WTC11 (cell line): ENCODE data around the gene PRTN3.

Experiments
- CBFB ChIP-seq: sonication (generic); formaldehyde crosslinking; IDR thresholded peaks from 2 replicates; pipeline ENCODE4 v1.8.1; 2022; ENCODE audit warnings: mild to moderate bottlenecking, low read depth, missing genetic modification reagents
- FOXJ3 ChIP-seq: sonication (generic); formaldehyde crosslinking; IDR thresholded peaks from 2 replicates; pipeline ENCODE4 v1.9.0; 2021; ENCODE audit warnings: missing genetic modification reagents, mild to moderate bottlenecking, borderline replicate concordance
- KAT7 ChIP-seq: sonication (generic); formaldehyde crosslinking; IDR thresholded peaks from 2 replicates; pipeline ENCODE4 v1.8.1; 2023; ENCODE audit warnings: missing genetic modification reagents, mild to moderate bottlenecking, borderline replicate concordance
- NFYB ChIP-seq: sonication (generic); formaldehyde crosslinking; conservative IDR thresholded peaks from 2 replicates; pipeline ENCODE4 v1.8.0; 2022; ENCODE audit warnings: low read depth, missing genetic modification reagents
- NR2C2 ChIP-seq: sonication (generic); formaldehyde crosslinking; IDR thresholded peaks from 2 replicates; pipeline ENCODE4 v1.8.0; 2022; ENCODE audit warnings: mild to moderate bottlenecking, missing genetic modification reagents
- RELA ChIP-seq: sonication (generic); formaldehyde crosslinking; IDR thresholded peaks from 2 replicates; pipeline ENCODE4 v1.8.1; 2022; ENCODE audit warnings: missing genetic modification reagents, mild to moderate bottlenecking, borderline replicate concordance
- SMAD3 ChIP-seq: sonication (generic); formaldehyde crosslinking; IDR thresholded peaks from 2 replicates; pipeline ENCODE4 v1.8.0; 2022; ENCODE audit warnings: missing genetic modification reagents, mild to moderate bottlenecking, borderline replicate concordance
- SP1 ChIP-seq: sonication (generic); formaldehyde crosslinking; conservative IDR thresholded peaks from 2 replicates; pipeline ENCODE4 v1.8.1; 2022; ENCODE audit warnings: missing genetic modification reagents
- USF2 ChIP-seq: sonication (generic); formaldehyde crosslinking; IDR thresholded peaks from 2 replicates; pipeline ENCODE4 v1.8.1; 2023; ENCODE audit warnings: mild to moderate bottlenecking, missing genetic modification reagents, moderate library complexity
- ZNF396 ChIP-seq: fragments of 250-450 bp; sonication (Bioruptor Pico); IDR thresholded peaks from 2 replicates; pipeline ENCODE4 v1.8.0; 2021; ENCODE audit warnings: mild to moderate bottlenecking, moderate library complexity, borderline replicate concordance
- ZNF416 ChIP-seq: fragments of 250-450 bp; sonication (Bioruptor Pico); IDR thresholded peaks from 2 replicates; pipeline ENCODE4 v1.9.0; 2021; ENCODE audit warnings: mild to moderate bottlenecking, inconsistent platforms
- TF ChIP-seq, protein P1 (sequence below): fragments of 200-600 bp; IDR thresholded peaks from 2 replicates; pipeline ENCODE4 v1.8.0; 2022; ENCODE audit warnings: antibody characterized with exemption
- TF ChIP-seq, protein P2 (sequence below): sonication (generic); formaldehyde crosslinking; conservative IDR thresholded peaks from 2 replicates; pipeline ENCODE4 v1.8.1; 2023; ENCODE audit warnings: mild to moderate bottlenecking, low read depth, missing genetic modification reagents, moderate library complexity
- TF ChIP-seq, protein P3 (sequence below): fragments of 250-450 bp; sonication (Bioruptor Pico); IDR thresholded peaks from 2 replicates; pipeline ENCODE4 v1.9.0; 2021; ENCODE audit warnings: mild to moderate bottlenecking

DNA sequence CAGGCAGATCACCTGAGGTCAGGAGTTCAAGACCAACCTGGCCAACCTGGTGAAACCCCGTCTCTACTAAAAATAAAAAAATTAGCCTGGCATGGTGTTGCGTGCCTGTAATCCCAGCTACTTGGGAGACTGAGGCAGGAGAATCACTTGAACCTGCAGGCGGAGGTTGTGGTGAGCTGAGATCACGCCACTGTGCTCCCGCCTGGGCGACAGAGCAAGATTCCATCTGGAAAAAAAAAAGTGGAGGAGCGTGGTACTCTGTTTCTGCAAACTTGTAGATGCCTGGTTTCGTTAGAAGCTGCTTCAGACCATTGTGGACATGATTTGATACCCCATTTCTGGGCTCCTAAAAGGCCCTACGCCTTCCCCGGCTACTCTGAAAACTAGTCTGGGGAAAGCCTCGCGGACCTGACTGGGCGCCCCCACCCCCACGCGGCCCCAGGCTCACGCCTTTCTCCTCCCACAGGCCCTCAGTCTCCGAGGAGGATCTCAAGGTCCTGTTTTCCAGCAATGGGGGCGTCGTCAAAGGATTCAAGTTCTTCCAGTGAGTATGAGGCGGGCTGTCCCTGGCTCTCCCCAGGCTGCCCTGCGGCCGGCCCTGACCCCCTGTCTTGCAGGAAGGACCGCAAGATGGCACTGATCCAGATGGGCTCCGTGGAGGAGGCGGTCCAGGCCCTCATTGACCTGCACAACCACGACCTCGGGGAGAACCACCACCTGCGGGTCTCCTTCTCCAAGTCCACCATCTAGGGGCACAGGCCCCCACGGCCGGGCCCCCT, 30.5 kb upstream of the PRTN3 start:
- TF ChIP-seq, protein P1, sequence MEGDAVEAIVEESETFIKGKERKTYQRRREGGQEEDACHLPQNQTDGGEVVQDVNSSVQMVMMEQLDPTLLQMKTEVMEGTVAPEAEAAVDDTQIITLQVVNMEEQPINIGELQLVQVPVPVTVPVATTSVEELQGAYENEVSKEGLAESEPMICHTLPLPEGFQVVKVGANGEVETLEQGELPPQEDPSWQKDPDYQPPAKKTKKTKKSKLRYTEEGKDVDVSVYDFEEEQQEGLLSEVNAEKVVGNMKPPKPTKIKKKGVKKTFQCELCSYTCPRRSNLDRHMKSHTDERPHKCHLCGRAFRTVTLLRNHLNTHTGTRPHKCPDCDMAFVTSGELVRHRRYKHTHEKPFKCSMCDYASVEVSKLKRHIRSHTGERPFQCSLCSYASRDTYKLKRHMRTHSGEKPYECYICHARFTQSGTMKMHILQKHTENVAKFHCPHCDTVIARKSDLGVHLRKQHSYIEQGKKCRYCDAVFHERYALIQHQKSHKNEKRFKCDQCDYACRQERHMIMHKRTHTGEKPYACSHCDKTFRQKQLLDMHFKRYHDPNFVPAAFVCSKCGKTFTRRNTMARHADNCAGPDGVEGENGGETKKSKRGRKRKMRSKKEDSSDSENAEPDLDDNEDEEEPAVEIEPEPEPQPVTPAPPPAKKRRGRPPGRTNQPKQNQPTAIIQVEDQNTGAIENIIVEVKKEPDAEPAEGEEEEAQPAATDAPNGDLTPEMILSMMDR = no peak
- TF ChIP-seq CBFB (CRISPR knock-in tag) (no peak), SMAD3 (no peak), FOXJ3 (CRISPR knock-in tag) (no peak), NR2C2 (CRISPR knock-in tag) (no peak), SP1 (CRISPR knock-in tag) (no peak), USF2 (no peak), ZNF416 (CRISPR knock-in tag) (no peak), NFYB (no peak), RELA (CRISPR knock-in tag) (no peak), KAT7 (CRISPR knock-in tag) (no peak), ZNF396 (CRISPR knock-in tag) (no peak)
- TF ChIP-seq, protein P2, sequence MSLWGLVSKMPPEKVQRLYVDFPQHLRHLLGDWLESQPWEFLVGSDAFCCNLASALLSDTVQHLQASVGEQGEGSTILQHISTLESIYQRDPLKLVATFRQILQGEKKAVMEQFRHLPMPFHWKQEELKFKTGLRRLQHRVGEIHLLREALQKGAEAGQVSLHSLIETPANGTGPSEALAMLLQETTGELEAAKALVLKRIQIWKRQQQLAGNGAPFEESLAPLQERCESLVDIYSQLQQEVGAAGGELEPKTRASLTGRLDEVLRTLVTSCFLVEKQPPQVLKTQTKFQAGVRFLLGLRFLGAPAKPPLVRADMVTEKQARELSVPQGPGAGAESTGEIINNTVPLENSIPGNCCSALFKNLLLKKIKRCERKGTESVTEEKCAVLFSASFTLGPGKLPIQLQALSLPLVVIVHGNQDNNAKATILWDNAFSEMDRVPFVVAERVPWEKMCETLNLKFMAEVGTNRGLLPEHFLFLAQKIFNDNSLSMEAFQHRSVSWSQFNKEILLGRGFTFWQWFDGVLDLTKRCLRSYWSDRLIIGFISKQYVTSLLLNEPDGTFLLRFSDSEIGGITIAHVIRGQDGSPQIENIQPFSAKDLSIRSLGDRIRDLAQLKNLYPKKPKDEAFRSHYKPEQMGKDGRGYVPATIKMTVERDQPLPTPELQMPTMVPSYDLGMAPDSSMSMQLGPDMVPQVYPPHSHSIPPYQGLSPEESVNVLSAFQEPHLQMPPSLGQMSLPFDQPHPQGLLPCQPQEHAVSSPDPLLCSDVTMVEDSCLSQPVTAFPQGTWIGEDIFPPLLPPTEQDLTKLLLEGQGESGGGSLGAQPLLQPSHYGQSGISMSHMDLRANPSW (CRISPR knock-in tag) = no peak
- TF ChIP-seq, protein P3, sequence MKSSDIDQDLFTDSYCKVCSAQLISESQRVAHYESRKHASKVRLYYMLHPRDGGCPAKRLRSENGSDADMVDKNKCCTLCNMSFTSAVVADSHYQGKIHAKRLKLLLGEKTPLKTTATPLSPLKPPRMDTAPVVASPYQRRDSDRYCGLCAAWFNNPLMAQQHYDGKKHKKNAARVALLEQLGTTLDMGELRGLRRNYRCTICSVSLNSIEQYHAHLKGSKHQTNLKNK (CRISPR knock-in tag) = no peak
